ENCODE data around the gene IL12RB2. TPM values are rescaled to one million over a fixed set of nuclear protein-coding genes. Genes with fewer than 3 reads are reported as not detected.

IL12RB2 gene, protein sequence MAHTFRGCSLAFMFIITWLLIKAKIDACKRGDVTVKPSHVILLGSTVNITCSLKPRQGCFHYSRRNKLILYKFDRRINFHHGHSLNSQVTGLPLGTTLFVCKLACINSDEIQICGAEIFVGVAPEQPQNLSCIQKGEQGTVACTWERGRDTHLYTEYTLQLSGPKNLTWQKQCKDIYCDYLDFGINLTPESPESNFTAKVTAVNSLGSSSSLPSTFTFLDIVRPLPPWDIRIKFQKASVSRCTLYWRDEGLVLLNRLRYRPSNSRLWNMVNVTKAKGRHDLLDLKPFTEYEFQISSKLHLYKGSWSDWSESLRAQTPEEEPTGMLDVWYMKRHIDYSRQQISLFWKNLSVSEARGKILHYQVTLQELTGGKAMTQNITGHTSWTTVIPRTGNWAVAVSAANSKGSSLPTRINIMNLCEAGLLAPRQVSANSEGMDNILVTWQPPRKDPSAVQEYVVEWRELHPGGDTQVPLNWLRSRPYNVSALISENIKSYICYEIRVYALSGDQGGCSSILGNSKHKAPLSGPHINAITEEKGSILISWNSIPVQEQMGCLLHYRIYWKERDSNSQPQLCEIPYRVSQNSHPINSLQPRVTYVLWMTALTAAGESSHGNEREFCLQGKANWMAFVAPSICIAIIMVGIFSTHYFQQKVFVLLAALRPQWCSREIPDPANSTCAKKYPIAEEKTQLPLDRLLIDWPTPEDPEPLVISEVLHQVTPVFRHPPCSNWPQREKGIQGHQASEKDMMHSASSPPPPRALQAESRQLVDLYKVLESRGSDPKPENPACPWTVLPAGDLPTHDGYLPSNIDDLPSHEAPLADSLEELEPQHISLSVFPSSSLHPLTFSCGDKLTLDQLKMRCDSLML
- not detected in 2 replicates for total RNA-seq

DNA sequence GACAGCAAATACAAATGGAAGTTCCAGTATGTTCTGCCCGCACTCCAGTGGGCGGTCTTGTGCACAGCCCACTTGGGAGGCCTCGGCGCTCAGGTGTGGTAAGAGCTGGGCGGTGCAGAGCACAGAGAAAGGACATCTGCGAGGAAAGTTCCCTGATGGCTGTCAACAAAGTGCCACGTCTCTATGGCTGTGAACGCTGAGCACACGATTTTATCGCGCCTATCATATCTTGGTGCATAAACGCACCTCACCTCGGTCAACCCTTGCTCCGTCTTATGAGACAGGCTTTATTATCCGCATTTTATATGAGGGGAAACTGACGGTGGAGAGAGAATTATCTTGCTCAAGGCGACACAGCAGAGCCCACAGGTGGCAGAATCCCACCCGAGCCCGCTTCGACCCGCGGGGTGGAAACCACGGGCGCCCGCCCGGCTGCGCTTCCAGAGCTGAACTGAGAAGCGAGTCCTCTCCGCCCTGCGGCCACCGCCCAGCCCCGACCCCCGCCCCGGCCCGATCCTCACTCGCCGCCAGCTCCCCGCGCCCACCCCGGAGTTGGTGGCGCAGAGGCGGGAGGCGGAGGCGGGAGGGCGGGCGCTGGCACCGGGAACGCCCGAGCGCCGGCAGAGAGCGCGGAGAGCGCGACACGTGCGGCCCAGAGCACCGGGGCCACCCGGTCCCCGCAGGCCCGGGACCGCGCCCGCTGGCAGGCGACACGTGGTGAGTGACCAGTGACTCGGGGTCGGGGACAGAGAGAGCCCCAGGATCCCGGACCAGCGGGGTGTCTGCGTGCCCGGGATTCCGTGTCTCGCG is at the start of gene IL12RB2:
Gene IL12RB2, plus strand, starts transcription at position 623 of the 810 bp plus-strand sequence. CDS start 12,496 bp downstream, outside the sequence.

GRCh38 chr1:67430358-67431155 is 122.9 kb downstream of the IL12RB2 start, which contains the start of gene SERBP1:
TSS of gene SERBP1 (minus strand) at chr1:67430402. CDS start at chr1:67430300, 102 bp downstream.

Small RNAs within 50 kb of the gene (small RNA-seq; reads per million reads assigned to genes)
- not detected for gene RNU4ATAC4P
- not detected for gene RNU6-387P

Other genes with a start within 250 kb of the IL12RB2 start
- gene C1orf141, start 172.9 kb upstream of the IL12RB2 start, total RNA-seq = not detected in 2 replicates
- gene IL23R, start 141.4 kb upstream of the IL12RB2 start, total RNA-seq = 0.24 TPM in 1 of 2 replicates, not detected in the other
- gene SERBP1, start 122.5 kb downstream of the IL12RB2 start, total RNA-seq = 124 and 139 TPM in 2 replicates

All from hair follicle dermal papilla cell (primary cell).